ENCODE measurements around the gene WT1.
"Not testable (repeated sequence)": the region's sequence is repeated elsewhere in the genome, so short reads cannot be mapped to it uniquely, and the experiment has no call there.

The WT1 gene

DNA sequence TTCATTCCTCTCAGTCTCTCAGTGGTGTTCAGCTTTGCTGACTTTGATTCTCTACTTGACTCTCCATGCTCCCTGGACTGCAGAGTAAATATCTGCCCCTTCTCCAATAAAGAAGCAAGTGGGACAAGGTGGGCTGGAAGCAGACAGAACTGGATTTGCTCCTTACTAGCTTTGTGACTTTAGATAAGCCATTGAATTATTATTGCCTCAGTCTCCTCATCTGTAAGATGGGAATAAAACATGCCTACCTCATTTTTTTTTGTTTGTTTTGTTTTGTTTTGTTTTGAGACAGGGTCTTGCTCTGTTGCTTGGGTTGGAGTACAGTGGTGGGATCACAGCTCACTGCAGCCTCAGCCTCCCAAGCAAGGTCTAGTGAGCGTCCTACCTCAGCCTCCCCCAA, 44.6 kb downstream of the WT1 start:
- H3K4me3 ChIP-seq (ENCODE audit: low read depth, low read length), result no peak overlapping the region

DNA sequence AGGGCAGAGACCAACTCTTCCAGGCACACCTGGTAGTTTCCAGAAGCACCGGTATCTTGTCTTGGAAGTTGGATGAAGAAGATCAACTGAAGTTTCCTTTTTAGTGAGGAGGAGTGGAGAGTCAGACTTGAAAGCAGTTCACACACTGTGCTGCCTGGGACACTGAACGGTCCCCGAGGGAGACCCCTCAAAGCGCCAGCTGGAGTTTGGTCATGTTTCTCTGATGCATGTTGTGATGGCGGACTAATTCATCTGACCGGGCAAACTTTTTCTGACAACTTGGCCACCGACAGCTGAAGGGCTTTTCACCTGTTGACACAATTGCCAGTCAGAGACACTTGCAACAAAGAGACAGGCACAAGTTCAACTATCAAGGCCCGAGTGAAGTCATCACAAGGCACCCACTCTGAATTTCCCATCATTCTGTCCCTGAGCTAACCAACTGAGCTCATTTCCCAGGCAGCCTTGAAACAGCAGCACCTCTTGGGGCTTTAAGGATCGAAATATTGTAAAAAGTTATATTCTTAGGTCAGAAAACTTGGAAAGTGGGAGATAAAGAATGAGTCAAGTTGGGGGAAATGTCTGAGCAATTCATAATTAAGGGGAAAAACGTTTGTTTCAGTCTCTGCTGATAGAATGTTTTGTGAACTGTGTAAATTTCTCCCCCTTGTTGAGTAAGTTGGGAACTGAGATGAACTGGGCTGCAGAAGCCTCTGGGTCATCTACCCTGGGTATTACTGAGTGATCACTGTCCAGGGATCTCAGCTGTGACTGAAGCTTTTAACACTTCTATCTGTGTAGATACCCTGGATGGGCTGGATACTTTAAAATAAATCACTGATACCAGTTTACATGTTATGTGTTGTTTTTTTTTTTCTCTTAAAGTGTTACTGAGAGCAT, 46.2 kb downstream of the WT1 start:
- H3K4me3 ChIP-seq (ENCODE audit: low read depth, low read length), result no peak overlapping the region

DNA sequence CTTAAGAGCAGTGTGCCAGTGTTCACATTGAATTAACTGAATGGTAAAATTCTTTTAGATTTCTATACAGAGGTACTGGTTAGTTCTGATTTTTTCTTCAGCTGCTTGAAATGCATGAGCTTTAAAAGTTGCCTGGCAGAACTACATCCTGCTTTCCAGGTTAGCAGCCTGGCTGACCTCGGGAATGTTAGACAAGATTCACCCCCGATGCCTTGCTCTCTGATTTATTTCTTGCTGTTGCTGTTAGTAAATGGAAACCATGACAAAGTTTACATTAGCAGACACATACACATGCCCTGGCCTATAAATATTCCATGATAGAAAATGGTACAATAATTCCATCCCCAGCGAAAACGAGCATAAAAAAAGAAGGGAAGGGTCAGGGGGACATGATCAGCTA, 47.0 kb downstream of the WT1 start:
- H3K4me3 ChIP-seq (ENCODE audit: low read depth, low read length), result no peak overlapping the region

DNA sequence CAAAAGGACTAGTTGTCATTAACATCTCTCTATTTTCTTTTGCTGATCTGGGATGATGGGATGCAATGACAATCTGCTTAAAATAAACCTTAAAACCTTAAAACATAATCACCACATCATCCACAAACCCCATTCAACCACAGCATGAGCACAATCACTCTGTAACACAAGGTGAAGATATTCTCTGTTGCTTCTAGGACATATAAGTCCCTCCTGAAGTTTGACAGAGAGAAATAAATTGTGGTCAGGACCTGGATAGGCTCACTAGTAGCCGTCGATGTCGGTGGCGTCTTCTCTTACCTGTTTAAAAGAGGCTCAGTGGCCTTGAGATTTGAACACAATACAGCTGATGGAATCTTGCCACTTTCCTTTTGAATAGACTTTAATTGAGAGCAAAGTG, 47.9 kb downstream of the WT1 start:
- no peak overlapping the region for H3K4me3 ChIP-seq (ENCODE audit: low read depth, low read length)

DNA sequence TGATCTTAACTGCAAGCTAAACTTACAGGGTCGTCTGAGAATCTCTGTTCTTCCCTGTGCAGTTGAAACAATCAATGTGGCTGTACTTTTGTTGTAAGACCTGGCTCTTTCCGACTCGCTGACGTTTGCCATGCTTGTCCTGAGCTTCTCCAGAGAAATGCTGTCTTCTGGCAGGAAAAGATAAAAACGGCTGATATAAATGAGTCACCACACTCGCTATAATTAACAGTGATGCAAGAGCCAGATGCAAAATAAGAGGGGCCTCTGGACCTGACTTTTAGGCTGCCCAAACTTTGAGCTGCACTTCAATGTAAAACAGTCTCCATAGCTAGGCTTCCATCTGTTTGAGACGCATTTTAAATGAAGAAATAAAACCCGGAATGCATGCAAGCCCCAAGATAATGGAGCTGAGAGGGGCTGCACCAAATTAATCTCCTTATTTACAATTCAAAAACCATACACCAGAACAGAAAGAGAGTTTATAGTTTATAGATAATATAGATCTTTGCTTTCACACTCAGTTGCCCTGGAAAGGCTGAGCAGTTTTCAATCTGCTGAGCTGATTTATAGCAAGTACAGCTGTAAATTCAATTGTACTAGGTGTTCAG, 48.5 kb downstream of the WT1 start:
- H3K4me3 ChIP-seq (ENCODE audit: low read depth, low read length), result no peak overlapping the region

DNA sequence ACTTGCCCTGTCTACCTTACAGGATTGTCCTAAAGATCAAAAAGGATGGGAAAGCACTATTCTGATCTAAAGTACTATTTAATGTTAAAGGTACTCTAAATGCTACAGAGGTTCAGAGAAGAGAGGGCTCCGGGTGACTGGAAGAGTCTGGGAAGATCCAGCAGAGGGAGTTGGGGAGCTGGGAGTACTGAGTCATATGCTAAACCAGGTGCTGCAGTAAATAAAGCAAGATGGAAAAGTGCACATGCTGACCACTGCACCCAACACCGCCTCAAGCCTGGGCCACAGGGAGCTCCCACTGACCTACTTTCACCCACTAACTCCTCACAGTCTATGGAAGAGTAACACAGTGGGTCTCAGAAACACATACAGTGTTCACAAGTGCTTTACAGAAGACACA, 49.3 kb downstream of the WT1 start:
- no peak overlapping the region for H3K4me3 ChIP-seq (ENCODE audit: low read depth, low read length)

DNA sequence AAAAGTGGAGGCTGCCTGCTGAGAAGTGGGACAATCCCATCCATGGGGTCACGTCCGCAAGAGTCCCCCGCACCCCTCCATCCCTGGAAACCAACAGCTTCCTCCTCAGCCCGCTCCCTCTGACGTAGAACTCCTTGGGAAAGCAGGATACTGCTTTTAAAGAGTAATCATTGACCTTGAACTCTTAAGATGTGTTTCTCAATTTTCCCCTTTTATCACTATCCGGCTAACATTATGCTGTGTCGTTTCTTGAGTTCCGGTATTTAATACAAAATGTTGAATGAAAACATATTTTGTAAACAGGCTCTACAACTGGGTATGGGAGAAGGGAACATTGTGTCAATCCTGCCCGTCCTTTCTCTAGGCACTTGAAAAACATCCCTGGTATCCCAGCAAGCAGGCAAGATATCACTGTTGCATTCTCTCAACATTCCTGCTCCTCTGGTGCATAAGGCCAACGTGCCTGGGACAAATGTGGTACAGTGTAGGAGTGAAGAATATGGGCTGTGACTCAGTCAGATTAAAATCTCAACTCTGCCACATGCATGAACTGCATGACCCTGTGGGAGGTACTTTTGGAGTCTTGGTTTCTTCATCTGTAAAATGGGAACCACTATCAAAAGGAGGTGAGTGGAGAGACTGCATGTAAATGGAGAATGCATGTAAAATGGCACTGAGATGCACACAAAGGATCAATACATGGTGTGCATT, 52.8 kb downstream of the WT1 start:
- no peak overlapping the region for H3K4me3 ChIP-seq (ENCODE audit: low read depth, low read length)

DNA sequence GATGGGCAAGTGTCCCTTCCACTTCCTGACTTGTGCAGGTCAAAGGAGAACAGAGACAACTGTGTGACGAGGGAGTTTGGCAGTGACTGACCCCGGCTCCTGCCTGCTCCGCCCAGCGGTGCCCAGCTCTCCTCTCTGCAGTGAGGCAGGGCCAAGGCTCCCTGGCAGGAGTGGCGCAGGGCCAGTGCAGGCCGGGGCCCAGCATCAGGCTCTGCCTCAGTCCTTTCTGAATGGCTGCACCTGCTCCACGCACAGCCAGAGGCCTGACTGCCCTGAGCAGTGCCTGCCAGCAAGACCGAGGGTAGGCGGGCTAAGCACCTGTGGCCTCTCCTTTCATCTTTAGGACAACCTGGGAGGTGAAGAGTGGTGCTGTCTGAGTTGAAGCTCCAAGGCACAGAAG, 54.2 kb downstream of the WT1 start:
- H3K4me3 ChIP-seq (ENCODE audit: low read depth, low read length), result no peak overlapping the region

DNA sequence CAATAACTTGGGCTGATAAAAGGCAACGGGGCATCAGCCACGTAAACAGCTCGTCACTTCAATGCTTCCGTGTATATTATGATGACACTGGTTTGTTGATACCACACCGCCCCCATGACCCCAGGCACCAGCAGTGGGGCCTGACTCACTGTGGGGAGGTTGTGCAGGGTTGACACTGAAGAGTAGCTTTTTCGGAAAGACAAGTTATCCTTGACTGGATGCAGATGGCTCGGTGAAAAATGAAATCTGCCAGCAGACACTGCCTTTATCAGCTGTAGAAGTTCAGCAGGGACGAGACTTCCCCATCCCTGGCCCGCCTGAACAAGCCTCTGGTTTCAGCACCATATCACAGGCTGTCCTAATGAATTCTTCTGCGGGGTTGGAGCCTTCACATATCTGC, 55.6 kb downstream of the WT1 start:
- H3K4me3 ChIP-seq (ENCODE audit: low read depth, low read length), result no peak overlapping the region

DNA sequence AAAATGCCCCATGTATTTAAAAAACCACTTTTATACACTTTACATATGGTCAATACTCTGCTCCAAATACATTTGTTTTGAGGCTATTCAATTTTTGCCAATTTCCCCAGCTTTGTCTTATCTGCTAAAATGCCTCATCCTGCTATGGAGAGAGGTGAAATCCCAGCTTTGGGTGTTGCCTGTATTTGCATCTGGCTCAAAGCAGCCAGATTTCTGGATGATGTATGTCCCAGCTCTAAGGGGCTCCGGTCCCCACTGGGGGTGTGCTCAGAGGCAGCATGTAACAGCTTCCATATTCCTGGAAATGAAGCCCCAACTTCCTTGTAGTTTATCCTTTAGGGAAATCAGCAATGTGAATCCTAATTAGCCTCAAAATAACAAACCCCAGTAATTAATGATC, 59.5 kb downstream of the WT1 start:
- H3K4me3 ChIP-seq (ENCODE audit: low read depth, low read length), result no peak overlapping the region

DNA sequence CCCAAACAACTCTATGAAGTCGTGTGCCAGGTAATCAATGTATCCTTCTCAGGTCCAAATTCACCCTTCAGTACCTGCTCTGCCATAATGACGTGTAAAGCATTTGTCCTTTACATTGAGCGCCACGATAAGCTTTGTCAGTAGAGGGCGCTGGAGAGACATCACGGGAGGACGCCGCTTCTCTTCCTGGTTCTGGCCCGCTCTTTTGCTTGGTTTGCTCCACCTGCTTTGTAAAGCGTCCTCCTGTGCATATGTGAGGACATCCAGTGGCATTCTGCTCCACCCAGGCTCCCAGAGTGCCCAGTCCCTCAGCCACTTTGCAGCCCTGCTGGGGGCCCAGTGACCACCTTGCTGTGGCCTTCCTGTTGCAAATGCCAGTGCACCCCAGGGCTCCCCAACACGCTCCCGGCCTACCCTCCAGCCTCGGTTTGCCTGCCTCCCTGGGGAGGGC, 61.1 kb downstream of the WT1 start:
- H3K4me3 ChIP-seq (ENCODE audit: low read depth, low read length), result no peak overlapping the region

DNA sequence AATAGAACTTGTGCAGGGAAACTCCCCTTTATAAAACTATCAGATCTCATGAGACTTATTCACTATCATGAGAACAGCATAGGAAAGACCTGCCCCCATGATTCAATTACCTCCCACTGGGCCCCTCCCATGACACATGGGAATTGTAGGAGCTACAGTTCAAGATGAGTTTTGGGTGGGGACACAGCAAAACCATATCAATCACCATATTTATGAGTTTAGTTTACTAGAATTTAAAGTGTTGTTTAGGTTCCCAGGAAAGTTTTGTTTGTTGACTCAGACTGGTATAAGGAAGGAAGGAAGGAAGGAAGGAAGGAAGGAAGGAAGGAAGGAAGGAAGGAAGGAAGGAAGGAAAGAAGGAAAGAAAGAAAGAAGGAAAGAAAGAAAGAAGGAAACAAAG, 65.4 kb downstream of the WT1 start:
- not testable (repeated sequence) for H3K4me3 ChIP-seq (ENCODE audit: low read depth, low read length)

DNA sequence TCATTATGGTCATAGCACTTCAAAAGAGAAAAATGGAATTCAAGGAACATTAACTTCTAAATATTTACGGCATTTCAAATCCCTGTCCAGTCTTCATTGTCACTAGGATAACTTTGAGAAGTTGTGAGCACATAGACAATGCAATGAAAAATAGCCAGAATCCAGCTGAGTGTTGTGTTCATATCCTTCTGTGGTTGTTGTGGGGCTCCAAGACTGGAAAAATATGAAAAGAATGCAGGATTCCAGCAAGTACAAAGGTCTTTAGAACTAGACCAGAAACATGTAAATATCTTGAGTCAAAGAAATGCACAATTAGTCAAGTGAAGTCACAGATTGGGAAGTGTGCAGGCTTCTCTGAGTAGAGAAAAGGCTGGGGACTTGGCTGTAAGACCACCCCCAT, 68.7 kb downstream of the WT1 start:
- no peak overlapping the region for H3K4me3 ChIP-seq (ENCODE audit: low read depth, low read length)

DNA sequence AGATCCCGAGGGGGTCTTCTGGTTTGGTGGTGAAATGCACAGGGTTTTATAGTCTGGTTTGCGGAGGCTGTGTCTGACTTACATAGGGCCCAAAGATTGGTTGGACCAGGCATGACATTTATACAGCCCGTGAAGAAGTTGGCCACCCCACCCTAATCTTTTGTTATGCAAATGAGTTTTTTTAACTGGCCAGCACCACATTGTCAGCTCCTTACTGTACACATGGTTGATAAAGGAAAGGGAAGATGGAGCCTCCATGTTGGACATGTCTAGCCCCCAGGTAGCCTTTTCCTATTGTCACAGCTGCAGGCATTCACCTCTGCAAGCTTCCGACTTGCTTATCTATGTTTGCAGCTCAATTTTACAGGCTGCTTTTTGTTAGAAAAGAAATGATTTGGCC, 70.1 kb downstream of the WT1 start:
- H3K4me3 ChIP-seq (ENCODE audit: low read depth, low read length), result no peak overlapping the region

DNA sequence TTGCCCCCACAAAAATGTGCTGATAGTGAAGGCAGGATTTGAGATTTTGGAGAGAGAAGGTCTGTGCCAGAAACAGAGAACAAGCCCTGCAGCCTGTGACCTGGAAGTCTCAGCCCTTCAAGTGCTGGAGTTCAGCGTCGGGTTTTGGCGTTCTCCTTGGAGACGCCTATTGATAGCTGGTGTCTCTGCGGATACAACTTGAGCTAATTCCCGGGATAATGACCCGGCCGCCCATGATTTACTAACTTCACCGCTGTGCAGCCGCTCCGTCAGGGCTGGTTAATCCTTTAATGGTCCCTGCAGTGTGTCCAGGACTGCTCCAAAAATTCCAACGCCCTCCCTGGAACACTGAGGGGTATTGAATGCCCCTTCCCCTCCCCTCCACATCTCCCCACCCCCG, 76.6 kb downstream of the WT1 start:
- H3K4me3 ChIP-seq (ENCODE audit: low read depth, low read length), result no peak overlapping the region

DNA sequence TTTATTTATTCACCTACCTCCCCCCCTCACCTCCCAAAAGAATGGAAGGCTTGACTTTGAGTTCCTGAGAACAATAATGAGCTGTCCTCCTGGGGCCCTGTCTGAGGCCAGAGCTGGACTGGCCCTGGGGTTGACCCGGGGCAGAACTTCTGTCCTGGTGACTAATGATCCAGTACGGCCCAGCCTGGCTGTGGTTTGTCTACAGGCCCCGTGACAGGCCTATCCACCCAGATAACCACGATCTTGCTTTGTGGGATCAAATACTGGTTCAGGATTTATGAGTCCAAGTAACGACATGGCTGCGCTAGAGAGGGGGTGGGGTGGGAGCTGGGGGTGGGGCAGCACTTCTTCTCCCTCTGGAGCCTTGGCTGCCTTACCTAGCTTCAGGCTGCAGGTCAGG, 81.5 kb downstream of the WT1 start:
- H3K4me3 ChIP-seq (ENCODE audit: low read depth, low read length), result no peak overlapping the region

DNA sequence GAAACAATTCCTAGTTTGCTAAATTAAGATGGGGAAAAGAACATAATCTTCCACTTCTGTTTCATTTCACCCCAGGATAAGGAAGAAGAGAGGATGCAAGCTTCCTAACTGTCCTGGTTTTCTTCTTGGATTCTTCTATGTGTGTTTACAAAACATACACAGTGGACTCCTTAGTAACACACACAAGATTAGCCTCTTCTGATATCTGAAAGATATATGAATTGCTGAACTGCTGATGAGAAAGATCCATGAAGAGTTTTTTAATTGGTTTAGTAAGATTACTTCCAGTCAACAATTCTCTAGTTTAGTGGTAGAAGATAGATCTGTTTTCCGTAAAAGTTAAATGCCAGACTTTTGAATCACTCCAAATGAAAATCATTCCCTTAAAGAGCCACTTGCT, 86.8 kb downstream of the WT1 start:
- H3K4me3 ChIP-seq (ENCODE audit: low read depth, low read length), result no peak overlapping the region

DNA sequence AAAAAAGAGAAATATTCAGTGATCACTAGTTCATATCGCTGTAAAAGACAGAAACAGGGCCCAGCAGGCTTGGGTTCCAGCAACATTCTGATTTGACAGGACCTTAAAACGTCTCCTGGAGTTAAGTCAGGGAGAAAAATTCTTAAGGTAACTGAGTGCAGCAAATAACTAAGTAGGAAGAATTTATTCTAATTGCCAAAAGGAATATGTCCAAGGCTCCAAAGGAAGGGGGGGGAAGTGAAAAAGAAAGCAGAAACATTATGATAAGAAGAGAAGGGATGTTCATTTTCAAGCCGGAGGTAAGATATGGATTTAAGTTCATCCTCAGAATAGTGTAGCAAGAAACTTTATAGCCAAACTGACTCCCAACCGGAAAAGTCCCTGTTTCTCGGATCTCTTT, 90.4 kb downstream of the WT1 start:
- H3K4me3 ChIP-seq (ENCODE audit: low read depth, low read length), result no peak overlapping the region

DNA sequence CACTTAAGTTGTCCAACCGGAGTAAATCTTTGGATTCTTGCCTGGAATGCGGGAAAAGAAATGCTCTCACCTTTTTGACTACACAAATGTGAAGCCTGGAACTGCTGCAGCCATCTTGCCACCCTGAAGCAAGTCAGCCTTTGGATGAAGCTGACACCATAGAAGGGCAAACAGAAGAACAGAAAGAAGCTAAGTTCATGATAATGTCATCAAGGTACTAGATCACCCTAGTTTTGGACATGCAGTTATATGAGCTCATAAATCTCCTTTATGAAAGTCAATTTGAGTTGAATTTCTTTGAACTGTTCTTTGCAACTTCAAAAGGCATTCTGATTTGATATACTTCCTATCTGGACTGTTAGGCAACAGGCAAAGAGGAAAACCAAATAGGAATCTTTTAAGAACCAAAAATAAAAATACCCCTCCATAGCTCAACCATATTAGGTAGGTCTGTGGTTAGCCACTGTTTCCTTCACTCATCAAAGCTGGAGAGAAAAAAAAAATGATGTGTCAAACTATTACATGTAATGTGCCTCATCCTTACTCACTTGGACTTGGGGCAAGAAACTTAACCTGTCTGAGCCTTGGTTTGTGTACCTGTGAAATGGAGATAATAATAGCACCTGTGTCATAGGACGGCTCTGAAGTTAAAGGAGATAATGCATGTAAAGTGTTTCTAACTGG, 91.9 kb downstream of the WT1 start:
- no peak overlapping the region for H3K4me3 ChIP-seq (ENCODE audit: low read depth, low read length)

DNA sequence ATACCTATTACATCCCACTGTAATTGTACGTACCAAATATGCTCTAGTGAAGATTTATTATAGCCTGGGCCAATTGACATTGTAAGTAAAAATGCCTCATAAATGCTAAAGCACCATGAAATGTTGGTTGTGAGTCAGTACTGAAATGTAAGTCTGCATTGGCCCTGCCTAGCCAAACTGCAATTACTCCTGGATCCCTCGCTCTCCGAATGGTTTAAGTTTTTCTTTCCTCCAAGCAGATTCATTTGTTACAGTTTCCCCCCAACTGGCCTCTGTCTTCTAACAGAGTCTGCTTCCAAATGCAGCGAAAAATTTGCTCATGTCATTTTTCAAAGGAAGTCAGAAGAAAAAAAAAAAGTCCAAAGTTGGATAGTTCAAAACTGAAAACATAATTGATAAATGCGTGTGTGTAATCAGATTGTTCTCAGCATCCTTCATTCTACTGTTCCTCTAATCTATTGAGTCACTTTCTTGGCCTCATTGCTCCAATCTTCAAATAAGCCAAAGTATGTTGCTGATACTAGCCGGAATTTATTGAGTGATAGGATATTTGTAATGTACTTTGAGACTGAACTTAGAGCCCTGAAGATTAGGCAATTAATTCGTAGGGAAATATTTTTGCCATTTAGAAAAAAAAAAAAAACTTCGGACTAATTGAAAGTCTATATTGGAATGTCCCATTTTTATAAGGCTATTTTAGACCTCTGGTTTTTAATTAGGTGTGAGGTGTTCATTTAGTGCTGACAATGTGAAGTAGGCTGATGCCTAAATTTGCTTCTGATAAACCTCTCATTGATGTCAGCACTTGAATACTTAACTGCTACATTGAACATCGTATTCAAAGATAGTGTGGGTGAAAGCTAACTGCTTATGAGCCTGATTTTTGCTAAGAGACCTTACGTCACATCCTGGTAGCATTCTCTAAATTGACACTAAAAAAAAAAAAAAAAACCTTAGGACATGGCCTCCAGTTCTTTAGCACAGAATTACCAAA, 93.4 kb downstream of the WT1 start:
- no peak overlapping the region for H3K4me3 ChIP-seq (ENCODE audit: low read depth, low read length)

Measured in iPS-11a (cell line).